ENCODE measurements around the gene KCNH1.

Gene KCNH1

GRCh38 chr1:210901981-210902770 lies 231.8 kb downstream of the KCNH1 start:
- TF ChIP-seq CTCF (IDR thresholded peaks at IDR 0.05; ENCODE audit: low read depth, low read length, missing control alignments) = no peak
- DNase-seq (ENCODE audit: low read depth) = no peak

GRCh38 chr1:210900820-210901219 lies 233.1 kb downstream of the KCNH1 start:
- no peak for DNase-seq (ENCODE audit: low read depth)
- no peak for TF ChIP-seq CTCF (IDR thresholded peaks at IDR 0.05; ENCODE audit: low read depth, low read length, missing control alignments)

More at GRCh38 chr1:210901981-210902770, 231.8 kb downstream of the KCNH1 start:
- no peak overlapping the region for H3K4me3 ChIP-seq (ENCODE audit: low read depth, low read length)

DNA sequence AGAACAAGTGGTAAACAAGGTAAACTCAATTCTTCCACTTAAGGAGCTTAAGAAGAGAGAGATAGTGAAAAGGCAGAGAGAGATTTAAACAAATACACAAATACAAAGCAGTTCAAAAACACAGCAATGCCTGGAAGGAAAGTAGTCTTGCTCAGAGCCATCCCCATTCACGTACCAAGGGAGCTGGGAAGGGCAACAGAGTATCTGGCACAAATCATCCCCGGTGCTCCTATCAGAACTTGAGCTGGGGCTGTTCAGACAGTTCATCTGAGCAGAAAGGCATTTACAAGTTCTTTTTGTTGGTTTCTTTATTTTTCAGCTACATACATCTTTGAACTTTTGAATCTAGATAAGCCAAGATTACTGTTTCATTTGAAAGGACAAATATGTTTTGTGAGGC lies 233.9 kb downstream of the KCNH1 start:
- DNase-seq (ENCODE audit: low read depth) = no peak
- no peak for TF ChIP-seq CTCF (IDR thresholded peaks at IDR 0.05; ENCODE audit: low read depth, low read length, missing control alignments)
- H3K4me3 ChIP-seq (ENCODE audit: low read depth, low read length) = no peak overlapping the region

More at GRCh38 chr1:210900820-210901219, 233.1 kb downstream of the KCNH1 start:
- no peak overlapping the region for H3K4me3 ChIP-seq (ENCODE audit: low read depth, low read length)

GRCh38 chr1:210899676-210900075 lies 234.3 kb downstream of the KCNH1 start:
- DNase-seq (ENCODE audit: low read depth) = no peak
- H3K4me3 ChIP-seq (ENCODE audit: low read depth, low read length) = no peak overlapping the region
- TF ChIP-seq CTCF (IDR thresholded peaks at IDR 0.05; ENCODE audit: low read depth, low read length, missing control alignments) = no peak

- no peak for DNase-seq (ENCODE audit: low read depth)
- TF ChIP-seq CTCF (IDR thresholded peaks at IDR 0.05; ENCODE audit: low read depth, low read length, missing control alignments) = no peak
- H3K4me3 ChIP-seq (ENCODE audit: low read depth, low read length) = no peak overlapping the region
Observed at GRCh38 chr1:210898473-210898872, 235.5 kb downstream of the KCNH1 start.

GRCh38 chr1:210883821-210884220 lies 250.1 kb downstream of the KCNH1 start:
- no peak for TF ChIP-seq CTCF (IDR thresholded peaks at IDR 0.05; ENCODE audit: low read depth, low read length, missing control alignments)
- no peak overlapping the region for H3K4me3 ChIP-seq (ENCODE audit: low read depth, low read length)
- DNase-seq (ENCODE audit: low read depth) = no peak

All from GM12864 (cell line).